Fibroblast of mammary gland (primary cell): ENCODE measurements around the gene PCSK4.
A peak's percentile ranks its signal among the peaks of the same experiment; 100 is the strongest.
"Not testable (repeated sequence)": the region's sequence is repeated elsewhere in the genome, so short reads cannot be mapped to it uniquely, and the experiment has no call there.

Source experiments
- DNase-seq: peaks from one replicate; pipeline ENCODE4 v3.0.0-alpha.2; 2010; ENCODE audit warnings: low read depth
- H3K4me3 ChIP-seq: 2 replicates; pipeline ENCODE4 v1.5.1; 2011; ENCODE audit warnings: low read depth, mild to moderate bottlenecking, low read length, moderate library complexity; ENCODE audit not compliant: control insufficient read depth
- TF ChIP-seq, protein P1 (sequence below): conservative IDR thresholded peaks from 2 replicates; pipeline ENCODE4 v1.5.1; 2011; ENCODE audit warnings: low read depth, low read length, inconsistent platforms; ENCODE audit not compliant: control insufficient read depth, insufficient read depth

Gene PCSK4

DNA sequence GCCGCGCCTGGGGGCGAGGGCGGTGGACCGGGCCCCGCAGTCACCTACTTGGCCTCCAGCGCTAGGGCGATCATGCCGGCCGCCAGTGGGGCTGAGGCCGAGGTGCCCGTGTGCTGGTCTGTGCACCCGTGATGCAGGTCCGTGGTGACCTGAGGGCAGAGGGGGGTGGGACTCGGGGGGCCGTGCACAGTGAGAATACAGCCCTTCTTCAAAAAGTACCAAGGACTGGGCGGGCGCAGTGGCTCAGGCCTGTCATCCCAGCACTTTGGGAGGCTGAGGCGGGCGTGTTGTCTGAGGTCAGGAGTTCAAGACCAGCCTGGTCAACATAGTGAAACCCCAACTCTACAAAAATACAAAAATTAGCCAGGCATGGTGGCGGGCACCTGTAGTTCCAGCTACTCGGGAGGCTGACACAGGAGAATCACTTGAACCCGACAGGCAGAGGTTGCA lies 6.1 kb downstream of the PCSK4 start:
- TF ChIP-seq, protein P1, sequence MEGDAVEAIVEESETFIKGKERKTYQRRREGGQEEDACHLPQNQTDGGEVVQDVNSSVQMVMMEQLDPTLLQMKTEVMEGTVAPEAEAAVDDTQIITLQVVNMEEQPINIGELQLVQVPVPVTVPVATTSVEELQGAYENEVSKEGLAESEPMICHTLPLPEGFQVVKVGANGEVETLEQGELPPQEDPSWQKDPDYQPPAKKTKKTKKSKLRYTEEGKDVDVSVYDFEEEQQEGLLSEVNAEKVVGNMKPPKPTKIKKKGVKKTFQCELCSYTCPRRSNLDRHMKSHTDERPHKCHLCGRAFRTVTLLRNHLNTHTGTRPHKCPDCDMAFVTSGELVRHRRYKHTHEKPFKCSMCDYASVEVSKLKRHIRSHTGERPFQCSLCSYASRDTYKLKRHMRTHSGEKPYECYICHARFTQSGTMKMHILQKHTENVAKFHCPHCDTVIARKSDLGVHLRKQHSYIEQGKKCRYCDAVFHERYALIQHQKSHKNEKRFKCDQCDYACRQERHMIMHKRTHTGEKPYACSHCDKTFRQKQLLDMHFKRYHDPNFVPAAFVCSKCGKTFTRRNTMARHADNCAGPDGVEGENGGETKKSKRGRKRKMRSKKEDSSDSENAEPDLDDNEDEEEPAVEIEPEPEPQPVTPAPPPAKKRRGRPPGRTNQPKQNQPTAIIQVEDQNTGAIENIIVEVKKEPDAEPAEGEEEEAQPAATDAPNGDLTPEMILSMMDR = no peak
- no peak overlapping the region for H3K4me3 ChIP-seq

DNA sequence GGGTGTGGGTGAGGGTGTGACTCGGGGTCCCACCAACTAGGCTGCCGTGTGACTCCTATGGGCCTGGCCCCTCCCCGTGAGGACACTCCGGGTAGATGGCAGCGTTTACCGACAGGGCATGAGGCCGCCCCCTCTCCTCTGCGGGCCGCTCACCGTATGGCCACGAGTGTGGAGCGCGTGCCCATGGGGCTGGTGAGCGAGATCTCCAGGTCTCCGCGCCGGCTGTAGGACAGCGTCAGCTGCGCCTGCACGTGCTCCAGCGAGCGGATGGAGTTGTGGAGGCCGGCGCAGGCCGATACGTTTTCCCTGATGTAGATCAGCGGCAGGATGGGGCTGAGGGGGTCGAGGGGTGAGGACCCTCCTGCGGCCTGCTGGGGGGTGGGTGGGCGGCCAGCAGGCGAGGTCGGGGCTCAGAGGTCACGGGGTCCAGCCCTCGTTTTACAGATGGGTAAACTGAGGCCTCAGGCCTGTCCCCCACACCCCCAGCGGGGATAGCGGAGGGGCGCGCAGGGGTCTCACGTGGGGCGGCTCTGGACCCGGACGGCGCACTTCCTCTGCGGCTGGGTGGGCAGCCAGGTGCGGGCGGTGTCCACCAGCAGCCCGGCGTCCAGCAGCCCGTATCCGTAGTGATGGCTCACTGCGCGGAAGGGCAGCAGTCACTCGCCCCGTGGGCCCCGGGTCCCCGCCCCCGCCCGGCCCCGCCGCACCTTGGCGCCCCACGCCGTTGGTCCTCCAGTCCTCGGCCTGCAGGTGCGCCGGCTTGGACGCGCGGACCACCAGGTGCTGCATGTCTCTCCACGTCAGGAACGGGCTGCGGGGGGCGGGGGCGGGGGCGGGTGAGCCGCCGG lies 6.8 kb downstream of the PCSK4 start:
- H3K4me3 ChIP-seq = no peak overlapping the region
- no peak for DNase-seq
- TF ChIP-seq, protein P1 = no peak

More for the DNA sequence above, 6.1 kb downstream of the PCSK4 start:
- no peak for DNase-seq

DNA sequence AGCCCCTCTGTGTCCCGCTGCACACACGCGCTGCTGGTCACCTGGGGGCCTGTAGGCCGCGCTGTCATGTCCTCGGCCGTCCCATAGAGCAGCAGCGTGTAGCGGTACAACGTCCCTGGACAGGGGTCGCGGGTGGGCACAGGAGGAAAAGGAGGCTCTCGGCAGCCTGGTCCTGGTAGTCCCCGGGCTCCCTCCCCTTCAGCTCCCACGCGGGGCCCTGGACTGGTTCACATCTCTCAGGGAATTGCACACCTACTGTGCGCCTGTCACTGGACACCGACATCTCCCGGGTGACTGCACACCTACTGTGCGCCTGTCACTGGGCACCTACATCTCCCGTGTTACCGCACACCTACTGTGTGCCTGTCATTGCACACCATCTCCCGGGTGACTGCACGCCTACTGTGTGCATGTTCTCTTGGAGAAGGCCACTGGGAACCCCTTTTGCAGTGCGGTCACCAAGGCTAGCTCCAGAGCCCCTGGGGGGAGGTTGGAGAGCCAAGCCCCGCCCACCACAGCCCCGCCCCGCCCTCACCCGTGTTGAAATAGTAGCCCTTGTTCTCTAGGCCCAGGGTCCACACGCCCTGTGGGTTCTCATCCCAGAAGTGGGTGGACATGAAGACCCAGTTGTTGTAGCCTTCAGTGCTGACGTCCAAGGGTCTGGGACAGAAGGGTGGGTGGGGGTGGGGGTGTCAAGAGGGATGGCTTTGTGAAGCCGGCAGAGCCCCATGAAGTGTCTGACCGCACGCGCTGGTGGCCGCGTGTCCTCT lies 7.6 kb downstream of the PCSK4 start:
- DNase-seq = no peak
- TF ChIP-seq, protein P1 = no peak
- no peak overlapping the region for H3K4me3 ChIP-seq

DNA sequence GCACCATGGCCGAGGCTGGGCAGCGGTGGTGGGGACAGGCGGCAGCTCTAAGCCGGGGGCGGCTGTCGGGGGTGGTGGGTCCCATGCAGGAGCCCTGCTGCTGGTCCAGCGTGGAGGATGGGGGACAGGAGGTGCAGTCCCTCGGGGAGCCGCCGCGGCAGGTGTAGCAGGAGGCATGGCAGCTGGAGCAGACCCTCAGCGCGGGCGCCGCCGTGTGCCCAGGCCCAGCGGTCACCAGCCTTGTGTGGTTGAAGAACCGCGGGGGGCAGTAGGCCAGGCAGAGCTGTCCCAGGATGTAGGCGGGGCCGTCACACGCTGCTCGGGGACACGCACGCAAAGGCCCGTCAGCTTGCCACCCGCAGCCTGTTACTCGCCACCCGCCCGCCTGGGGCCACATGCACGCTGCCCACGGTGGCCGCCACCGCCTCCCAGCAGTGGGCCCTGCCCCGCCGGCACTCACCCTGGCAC lies 8.2 kb downstream of the PCSK4 start:
- DNase-seq = no peak
- TF ChIP-seq, protein P1 = no peak
- H3K4me3 ChIP-seq = no peak overlapping the region

DNA sequence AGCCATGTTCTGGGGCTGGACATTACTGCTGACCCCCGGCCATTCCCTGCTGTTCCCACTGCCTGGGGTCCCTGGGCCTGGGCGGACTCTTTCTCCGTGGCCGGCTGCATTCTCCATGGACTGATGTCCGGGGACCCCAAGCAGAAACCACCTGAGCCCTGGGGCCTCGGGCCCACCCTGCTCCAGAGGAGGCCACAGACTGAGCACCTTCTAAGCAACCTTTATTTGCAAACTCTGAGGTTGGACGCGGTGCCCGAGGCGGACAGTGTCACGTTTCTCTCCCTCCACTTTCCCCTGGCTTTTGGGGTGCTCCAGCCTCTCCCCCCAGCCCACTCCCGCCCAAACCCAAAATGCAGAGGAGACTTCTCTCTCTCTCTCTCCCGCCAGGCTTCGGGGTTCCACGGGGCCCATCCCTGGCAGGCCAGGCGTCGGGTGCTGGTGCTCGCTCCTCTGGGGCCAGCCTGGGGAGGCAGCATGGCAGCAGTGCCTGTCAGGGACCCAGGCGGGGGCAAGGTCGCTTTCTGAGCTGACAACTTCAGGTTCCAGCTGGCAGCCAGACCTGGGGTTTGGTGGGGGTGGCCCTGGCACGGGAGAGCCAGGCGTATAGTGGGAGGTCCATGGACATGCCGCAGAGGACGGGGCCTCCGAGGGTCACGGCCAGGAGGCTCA lies 8.8 kb downstream of the PCSK4 start:
- no peak overlapping the region for H3K4me3 ChIP-seq
- DNase-seq = no peak
- TF ChIP-seq, protein P1 = no peak

DNA sequence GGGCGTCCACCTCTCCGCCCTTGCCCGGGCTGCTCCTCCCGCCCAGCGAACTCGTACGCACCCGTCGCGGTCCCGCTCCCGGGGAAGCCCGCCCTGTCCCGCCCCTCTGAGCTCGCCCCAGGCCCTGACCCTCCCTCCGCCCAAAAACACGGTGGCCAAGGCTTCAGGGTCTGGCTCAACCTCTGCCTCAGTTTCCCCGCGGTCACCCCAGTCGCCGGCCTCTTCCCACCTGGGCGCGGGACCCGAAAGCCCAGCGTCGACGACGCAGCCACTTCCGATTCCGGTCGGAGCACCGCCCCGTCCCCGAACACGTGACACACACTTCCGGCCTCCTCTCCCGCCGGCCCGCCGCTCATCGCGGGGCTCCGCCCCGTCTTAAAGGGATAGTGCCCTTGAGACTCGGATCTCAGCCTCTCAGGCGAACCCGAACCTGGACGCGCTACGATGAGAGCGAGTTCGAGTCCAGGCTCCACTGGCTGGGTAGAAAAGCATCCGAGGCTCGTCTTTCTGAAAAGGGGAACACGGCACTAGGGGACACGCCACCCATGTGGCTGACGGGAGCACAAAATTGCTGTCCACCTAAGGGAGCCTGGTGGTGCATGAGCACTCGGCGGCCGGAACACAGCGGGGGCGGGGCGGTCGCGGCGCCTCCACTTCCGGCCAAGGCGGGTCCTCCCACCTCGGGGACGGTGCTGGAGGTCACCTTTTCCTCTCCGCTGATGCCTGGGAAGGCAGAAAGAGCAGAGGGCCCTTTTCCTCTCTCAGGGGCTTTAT lies 11.0 kb downstream of the PCSK4 start, which contains the start of gene C19orf25:
TSS of gene C19orf25 (minus strand) at position 282 of the 774 bp plus-strand sequence. CDS start 312 bp downstream, outside the sequence.
- TF ChIP-seq, protein P1 = no peak
- H3K4me3 ChIP-seq = peak within 1 kb of the TSS; percentile 81
- DNase-seq = peak; percentile 88

DNA sequence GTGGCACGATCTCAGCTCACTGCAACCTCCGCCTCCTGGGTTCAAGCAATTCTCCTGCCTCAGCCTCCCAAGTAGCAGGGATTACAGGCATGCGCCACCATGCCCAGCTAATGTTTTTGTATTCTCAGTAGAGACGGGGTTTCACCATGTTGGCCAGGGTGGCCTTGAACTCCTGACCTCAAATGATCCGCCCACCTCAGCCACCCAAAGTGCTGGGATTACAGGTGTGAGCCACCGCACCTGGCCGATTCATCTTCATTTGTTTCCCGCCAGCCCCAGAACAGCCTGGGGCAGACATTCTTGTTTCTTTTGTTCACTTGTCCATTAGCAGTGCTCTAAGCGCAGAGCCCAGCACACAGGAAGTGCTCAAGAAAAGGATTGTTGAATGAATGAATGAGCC lies 13.1 kb downstream of the PCSK4 start:
- H3K4me3 ChIP-seq, DNase-seq: not testable (repeated sequence)
